Stimulated activated CD4-positive, alpha-beta T cell treated with anti-CD3 and anti-CD28 coated beads, TNF-alpha, amount 100 ng/mL, for 48 hours (primary cell): ENCODE data around the gene HSPB7.
"Not testable (repeated sequence)": the region's sequence is repeated elsewhere in the genome, so short reads cannot be mapped to it uniquely, and the experiment has no call there.

Source experiments
- DNase-seq, 3 donors: peaks; one replicate each; pipeline ENCODE4 v3.0.0-alpha.2; 2020; ENCODE audit warnings: low read depth in 3 of 3

HSPB7 gene

DNA sequence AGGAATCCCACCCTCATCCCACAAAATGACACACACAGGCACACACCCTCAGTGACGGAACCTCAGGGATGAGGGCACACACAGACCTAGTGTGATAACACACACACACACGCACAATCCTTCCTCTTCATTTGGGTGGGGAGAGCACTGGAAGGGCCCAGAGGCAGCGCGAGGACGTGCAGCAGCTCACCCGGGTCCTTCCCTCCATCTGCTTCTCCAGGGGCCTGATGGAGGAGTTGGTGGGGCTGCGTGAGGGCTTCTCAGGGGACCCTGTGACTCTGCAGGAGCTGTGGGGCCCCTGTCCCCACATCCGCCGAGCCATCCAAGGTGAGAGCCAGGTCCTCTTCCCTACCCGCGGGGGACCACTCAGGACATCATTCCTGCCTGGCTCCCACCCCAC, 4.5 kb upstream of the HSPB7 start:
- no peak for DNase-seq

GRCh38 chr1:16021681-16022080, 3.8 kb upstream of the HSPB7 start, which contains the start of gene CLCNKA:
CLCNKA (plus strand) TSS chr1:16022036; CDS start chr1:16022620, 584 bp downstream.
- DNase-seq, result no peak

- DNase-seq, result not testable (repeated sequence)
These were observed 3.0 kb upstream of the HSPB7 start for GRCh38 chr1:16020878-16021277.

DNA sequence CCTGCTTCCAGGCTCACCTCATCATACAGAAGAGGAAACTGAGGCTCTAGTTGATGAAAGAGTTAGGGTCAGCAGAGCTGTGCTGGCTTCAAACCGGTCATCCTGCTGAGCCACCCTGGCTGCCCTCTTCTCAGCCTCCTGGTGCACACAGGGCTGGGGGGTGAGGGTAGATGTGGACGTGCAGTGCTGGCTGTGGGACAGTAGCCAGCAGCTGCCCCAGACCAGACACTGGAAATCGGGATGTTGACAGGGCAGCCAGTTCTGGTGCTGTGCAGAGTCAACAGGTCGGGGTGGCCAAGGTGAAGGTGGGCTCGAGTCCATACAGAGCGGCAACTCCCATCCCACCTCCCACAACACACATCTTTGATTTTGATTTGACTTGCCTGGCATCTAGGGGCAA, 2.5 kb upstream of the HSPB7 start:
- DNase-seq, result no peak

GRCh38 chr1:16019644-16020277, 1.9 kb upstream of the HSPB7 start:
- DNase-seq, result no peak

- DNase-seq, result no peak
These were observed 1.2 kb upstream of the HSPB7 start for GRCh38 chr1:16018749-16019643.

GRCh38 chr1:16018308-16018707, 465 bp upstream of the HSPB7 start:
- no peak for DNase-seq

GRCh38 chr1:16017076-16017460, 775 bp downstream of the HSPB7 start:
- no peak for DNase-seq

- DNase-seq, result no peak
These were observed 1.6 kb downstream of the HSPB7 start for GRCh38 chr1:16015960-16016901.

DNA sequence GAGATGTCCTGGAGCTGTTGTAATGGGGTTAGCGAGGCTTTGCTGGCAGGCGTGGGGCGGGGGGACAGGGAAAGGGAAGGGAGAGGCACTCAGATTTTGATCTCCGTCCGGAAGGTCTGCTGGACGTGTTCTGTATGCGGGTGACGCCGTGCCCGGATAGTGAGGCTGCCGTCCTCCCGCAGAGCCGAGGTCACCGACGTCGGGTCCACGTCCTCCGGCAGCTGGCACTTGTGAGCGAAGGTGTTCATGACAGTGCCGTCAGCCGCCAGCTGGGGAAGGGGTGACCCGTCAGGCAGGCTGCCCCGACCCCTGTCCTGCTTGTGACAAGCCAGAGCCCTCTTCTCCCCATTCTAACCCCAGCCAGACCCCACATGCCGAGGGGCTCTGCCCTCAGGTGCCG, 2.4 kb downstream of the HSPB7 start:
- DNase-seq, result no peak

- no peak for DNase-seq
These were observed 3.0 kb downstream of the HSPB7 start for GRCh38 chr1:16014509-16015482.

DNA sequence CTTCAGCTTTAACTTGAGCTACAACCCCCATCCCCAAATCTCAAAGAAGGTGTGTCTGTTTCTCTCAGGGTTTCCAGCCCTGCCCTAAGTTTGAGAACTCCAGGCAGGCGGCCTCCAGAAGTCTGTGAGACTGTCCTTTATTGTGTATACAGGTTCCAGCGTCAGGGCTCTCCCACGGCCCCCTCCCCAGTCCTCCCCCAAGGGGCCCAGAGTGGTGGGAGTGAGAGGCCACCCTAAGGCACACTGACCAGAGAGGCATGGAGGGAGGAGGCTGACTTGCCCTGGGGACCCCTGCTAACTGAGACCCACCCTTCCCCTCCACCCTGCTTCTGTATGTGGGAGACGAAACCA, 4.0 kb downstream of the HSPB7 start:
- no peak for DNase-seq

DNA sequence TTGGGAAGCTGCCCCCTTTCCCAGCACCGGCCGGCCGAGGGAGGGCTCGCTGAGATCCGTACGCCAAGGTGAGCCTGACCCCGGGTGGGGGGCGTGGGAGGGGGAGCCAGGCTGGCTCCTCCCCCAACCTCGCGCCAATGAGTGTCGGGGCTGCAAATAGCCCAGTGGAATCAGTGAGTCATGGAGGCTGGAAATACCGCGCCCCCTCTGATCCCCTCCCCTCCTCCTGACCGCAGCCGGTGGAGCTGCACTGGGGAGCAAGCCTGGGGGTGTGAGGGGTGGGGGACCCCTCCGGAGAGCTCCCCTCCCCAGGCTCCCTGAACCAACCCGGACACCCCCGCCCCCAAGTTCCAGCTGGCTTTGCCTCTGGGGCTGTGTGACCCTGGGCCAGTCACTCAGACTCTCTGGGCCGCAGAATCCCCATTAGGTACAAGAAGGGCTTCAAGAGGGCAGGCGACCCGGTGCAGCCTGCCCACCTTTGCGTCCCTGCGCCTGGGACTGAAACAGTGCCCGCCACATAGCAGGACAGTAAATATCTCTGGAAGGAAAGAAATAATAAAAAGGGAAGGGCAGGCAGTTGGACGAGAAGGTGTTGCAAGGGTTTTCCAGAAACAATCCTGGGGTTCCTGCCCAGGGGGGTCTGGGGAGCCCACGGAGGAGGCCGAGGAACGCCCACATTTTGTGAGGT, 4.5 kb downstream of the HSPB7 start:
- peak in 2 of 3 donors; percentile 30 to 41 for DNase-seq

- peak in 1 of 3 donors; percentile 34 for DNase-seq
These were observed 5.1 kb downstream of the HSPB7 start for GRCh38 chr1:16012590-16013219.

- DNase-seq, result no peak
These were observed 5.8 kb downstream of the HSPB7 start for GRCh38 chr1:16011936-16012589.

DNA sequence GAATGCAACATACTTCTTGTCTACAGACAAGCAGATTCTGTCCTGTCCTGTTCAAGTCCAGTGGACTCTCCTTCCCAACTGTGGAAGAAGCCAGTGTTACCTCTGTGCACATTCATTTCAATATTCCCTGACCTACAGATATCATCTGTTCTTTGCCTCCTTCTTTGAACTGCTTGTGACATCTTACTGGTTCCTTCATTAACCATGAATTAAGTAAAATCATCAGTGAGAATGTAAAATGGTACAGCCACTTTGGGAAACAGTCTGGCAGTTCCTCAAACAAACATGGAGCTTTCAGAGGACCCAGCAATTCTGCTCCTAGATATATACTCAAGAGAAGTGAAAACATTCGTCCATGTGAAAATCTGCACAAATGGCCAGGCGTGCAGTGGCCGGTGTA, 7.0 kb downstream of the HSPB7 start:
- DNase-seq, result no peak

DNA sequence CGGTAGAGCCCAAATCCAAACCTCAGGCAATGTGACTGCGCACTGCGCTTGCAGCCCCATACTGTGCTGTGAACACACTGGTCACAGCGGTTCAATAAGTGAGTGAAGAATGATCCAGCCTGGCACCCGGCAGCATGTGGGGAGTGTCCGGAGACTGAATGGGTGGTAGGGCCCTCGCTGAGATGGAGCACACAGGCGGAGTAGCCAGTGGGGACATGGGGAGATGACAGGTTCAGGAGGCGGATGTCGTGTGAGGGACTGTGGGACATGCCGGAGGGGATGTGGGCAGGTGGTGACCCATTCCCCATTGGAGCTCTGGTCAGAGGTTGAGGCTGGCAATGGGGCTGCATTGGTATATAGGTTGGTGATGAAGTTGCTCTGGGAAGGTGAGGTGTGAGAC, 8.2 kb downstream of the HSPB7 start:
- no peak for DNase-seq

DNA sequence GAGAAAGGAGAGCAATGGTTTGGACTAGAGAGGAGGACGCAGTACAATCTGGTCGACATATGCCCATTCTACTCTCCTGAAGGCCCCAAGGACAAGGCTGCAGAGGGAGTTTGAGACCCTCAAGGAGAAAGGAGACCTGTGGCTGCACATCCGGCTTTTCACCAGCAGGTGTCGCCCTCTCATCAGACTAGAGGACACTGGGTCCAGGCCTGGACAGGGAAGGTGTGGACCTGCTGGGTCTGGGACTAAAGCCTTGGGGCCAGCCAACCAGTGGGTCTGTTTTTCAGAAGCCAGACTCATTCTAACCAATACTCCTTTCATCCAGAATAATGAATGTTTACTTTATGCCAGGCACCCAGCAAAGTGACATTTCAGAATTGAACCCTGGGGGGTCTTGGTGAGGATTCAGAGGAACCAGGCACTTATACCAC, 8.8 kb downstream of the HSPB7 start:
- peak; percentile 54 to 66 (median 62) for DNase-seq

- no peak for DNase-seq
These were observed 10.0 kb downstream of the HSPB7 start for GRCh38 chr1:16007671-16008341.
